ENCODE data around the gene FNTB. TPM values are rescaled to one million over a fixed set of nuclear protein-coding genes. Genes with fewer than 3 reads are reported as not detected.

Gene FNTB
- total RNA-seq, 1 experiment from 2014 or later = 26.7 TPM

DNA sequence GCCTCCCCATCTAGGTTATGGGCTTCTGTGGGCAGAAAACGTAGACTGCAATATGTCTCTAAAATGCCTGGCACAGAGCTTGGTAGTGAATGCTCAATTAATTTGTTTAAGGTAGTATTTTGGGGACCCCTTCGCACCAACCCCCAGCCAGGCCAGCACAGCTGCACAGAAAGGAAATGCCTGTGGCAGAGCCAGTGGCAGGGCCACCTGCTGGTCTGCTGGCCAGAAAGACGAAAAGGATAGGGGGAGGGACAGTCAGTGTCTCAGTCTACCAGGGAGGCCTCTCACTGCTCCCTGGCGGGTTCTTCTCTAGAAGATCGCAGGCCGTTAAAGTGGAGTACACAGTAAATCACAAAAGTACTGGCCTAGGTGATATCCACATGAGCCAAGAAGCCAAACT is 18.0 kb upstream of the FNTB start:
- CTCF ChIA-PET = no interaction called here
- H3K9me3 ChIP-seq (ENCODE audit: control insufficient read depth in 1 of 2, insufficient read depth in 1 of 2, low read depth in 1 of 2, low read length in 2 of 2) = no peaks in the 10 kb centered on the region

GRCh38 chr14:64970041-64970440 is 16.7 kb upstream of the FNTB start:
- H3K9me3 ChIP-seq (ENCODE audit: control insufficient read depth in 1 of 2, insufficient read depth in 1 of 2, low read depth in 1 of 2, low read length in 2 of 2) = no peaks in the 10 kb centered on the region
- ChIA-PET POLR2A (no interaction called here), RAD21 (ENCODE audit: low non-redundant PET in 1 of 2, low total read pairs in 2 of 2, uncharacterized antibody in 2 of 2, unreplicated experiment in 2 of 2) (no interaction called here), CTCF (interaction anchor here (1.7 kb wide), 1 partner anchor 16 kb away, joined by 6 read pairs; the partner anchor contains the start of gene FNTB)
- H3K4me3 ChIP-seq (replicated peaks in 1 of 2; ENCODE audit: low read depth in 1 of 2, low read length in 2 of 2) = no peak overlapping the region
- DNase-seq (ENCODE audit: low read depth, low spot score) (no peak), ATAC-seq (no peak)
- H3K9ac ChIP-seq (ENCODE audit: low read length) = no peak overlapping the region
- BruUV-seq (replicated peaks) = no TSS peak
- H3K4me1 ChIP-seq (ENCODE audit: control insufficient read depth in 1 of 2, insufficient read depth in 2 of 2, low read length in 2 of 2) = peaks cover 34 to 40% of the 10 kb centered on the region in 2 experiments
- intact Hi-C loops (cut with micrococcal nuclease) = no loop called here
- no peaks in the 10 kb centered on the region for H3K36me3 ChIP-seq (ENCODE audit: control insufficient read depth in 1 of 2, insufficient read depth in 2 of 2, low read length in 2 of 2)
- H3K79me2 ChIP-seq (ENCODE audit: insufficient read depth, low read length) = no peaks in the 10 kb centered on the region
- no peak overlapping the region for H3K4me2 ChIP-seq (ENCODE audit: low read length)
- no peaks in the 10 kb centered on the region for H4K20me1 ChIP-seq (ENCODE audit: insufficient read depth)
- H2AFZ ChIP-seq (ENCODE audit: low read depth, low read length, poor library complexity, severe bottlenecking) = no peak overlapping the region
- H3K27me3 ChIP-seq (ENCODE audit: insufficient read depth, low read length) = no peaks in the 10 kb centered on the region
- H3K9me2 ChIP-seq (ENCODE audit: insufficient read depth) = no peaks in the 10 kb centered on the region
- no peak overlapping the region for H3K27ac ChIP-seq (ENCODE audit: low read depth, low read length)
- no peak for TF ChIP-seq EZH2phosphoT487 (IDR thresholded peaks at IDR 0.05; ENCODE audit: borderline replicate concordance)
- TF ChIP-seq CEBPB (IDR thresholded peaks at IDR 0.05; ENCODE audit: low read depth) = no peak
- TF ChIP-seq SP1 (IDR thresholded peaks at IDR 0.05; ENCODE audit: low read depth) = no peak
- no peak for TF ChIP-seq RAD21 (IDR thresholded peaks at IDR 0.05; ENCODE audit: low read depth)
- no peak for TF ChIP-seq SRF (IDR thresholded peaks at IDR 0.05; ENCODE audit: low read depth)
- TF ChIP-seq EGR1 (IDR thresholded peaks at IDR 0.05; ENCODE audit: low read depth) = no peak
- no peak for TF ChIP-seq ZNF274 (IDR thresholded peaks at IDR 0.05; ENCODE audit: low read depth, low read length)
- TF ChIP-seq TCF7L2 (IDR thresholded peaks at IDR 0.05; ENCODE audit: borderline replicate concordance, extremely low read depth, insufficient read depth, insufficient read length) = no peak
- TF ChIP-seq, protein P1, sequence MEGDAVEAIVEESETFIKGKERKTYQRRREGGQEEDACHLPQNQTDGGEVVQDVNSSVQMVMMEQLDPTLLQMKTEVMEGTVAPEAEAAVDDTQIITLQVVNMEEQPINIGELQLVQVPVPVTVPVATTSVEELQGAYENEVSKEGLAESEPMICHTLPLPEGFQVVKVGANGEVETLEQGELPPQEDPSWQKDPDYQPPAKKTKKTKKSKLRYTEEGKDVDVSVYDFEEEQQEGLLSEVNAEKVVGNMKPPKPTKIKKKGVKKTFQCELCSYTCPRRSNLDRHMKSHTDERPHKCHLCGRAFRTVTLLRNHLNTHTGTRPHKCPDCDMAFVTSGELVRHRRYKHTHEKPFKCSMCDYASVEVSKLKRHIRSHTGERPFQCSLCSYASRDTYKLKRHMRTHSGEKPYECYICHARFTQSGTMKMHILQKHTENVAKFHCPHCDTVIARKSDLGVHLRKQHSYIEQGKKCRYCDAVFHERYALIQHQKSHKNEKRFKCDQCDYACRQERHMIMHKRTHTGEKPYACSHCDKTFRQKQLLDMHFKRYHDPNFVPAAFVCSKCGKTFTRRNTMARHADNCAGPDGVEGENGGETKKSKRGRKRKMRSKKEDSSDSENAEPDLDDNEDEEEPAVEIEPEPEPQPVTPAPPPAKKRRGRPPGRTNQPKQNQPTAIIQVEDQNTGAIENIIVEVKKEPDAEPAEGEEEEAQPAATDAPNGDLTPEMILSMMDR (IDR thresholded peaks at IDR 0.05 in 2 of 3, conservative IDR thresholded peaks at IDR 0.05 in 1 of 3; ENCODE audit: borderline replicate concordance in 1 of 3, insufficient read depth in 1 of 3, low read depth in 2 of 3, low read length in 2 of 3) = no peak

More for the DNA sequence above, 18.0 kb upstream of the FNTB start:
- H3K4me3 ChIP-seq (replicated peaks in 1 of 2; ENCODE audit: low read depth in 1 of 2, low read length in 2 of 2) = no peak overlapping the region
- no TSS peak for BruUV-seq (replicated peaks)
- DNase-seq (ENCODE audit: low read depth, low spot score) (no peak), ATAC-seq (no peak)
- no peaks in the 10 kb centered on the region for H4K20me1 ChIP-seq (ENCODE audit: insufficient read depth)
- no peaks in the 10 kb centered on the region for H3K79me2 ChIP-seq (ENCODE audit: insufficient read depth, low read length)
- no peak overlapping the region for H3K27ac ChIP-seq (ENCODE audit: low read depth, low read length)
- TF ChIP-seq FOSL1 (IDR thresholded peaks at IDR 0.05; ENCODE audit: low read depth) = no peak
- TF ChIP-seq, protein P1 (IDR thresholded peaks at IDR 0.05 in 2 of 3, conservative IDR thresholded peaks at IDR 0.05 in 1 of 3; ENCODE audit: borderline replicate concordance in 1 of 3, insufficient read depth in 1 of 3, low read depth in 2 of 3, low read length in 2 of 3) = 0 out of 6 replicates have a peak, but pooled peaks of 1 of the 3 experiments have one; percentile 16
- intact Hi-C loops (cut with micrococcal nuclease) = no loop called here
- H3K9ac ChIP-seq (ENCODE audit: low read length) = no peak overlapping the region
- ChIA-PET RAD21 (ENCODE audit: low non-redundant PET in 1 of 2, low total read pairs in 2 of 2, uncharacterized antibody in 2 of 2, unreplicated experiment in 2 of 2) (no interaction called here), POLR2A (interaction anchor here (0.7 kb wide), 1 partner anchor 19 kb away, joined by 3 read pairs; no protein-coding TSS in a partner anchor)
- peaks cover 34 to 40% of the 10 kb centered on the region in 2 experiments for H3K4me1 ChIP-seq (ENCODE audit: control insufficient read depth in 1 of 2, insufficient read depth in 2 of 2, low read length in 2 of 2)
- no peaks in the 10 kb centered on the region for H3K9me2 ChIP-seq (ENCODE audit: insufficient read depth)
- no peak overlapping the region for H2AFZ ChIP-seq (ENCODE audit: low read depth, low read length, poor library complexity, severe bottlenecking)
- no peaks in the 10 kb centered on the region for H3K27me3 ChIP-seq (ENCODE audit: insufficient read depth, low read length)
- no peaks in the 10 kb centered on the region for H3K36me3 ChIP-seq (ENCODE audit: control insufficient read depth in 1 of 2, insufficient read depth in 2 of 2, low read length in 2 of 2)
- peak overlapping the region; percentile 20; the same call in 1 of the 2 replicates for H3K4me2 ChIP-seq (ENCODE audit: low read length)
